ENCODE measurements around the gene PIGQ.

DNA sequence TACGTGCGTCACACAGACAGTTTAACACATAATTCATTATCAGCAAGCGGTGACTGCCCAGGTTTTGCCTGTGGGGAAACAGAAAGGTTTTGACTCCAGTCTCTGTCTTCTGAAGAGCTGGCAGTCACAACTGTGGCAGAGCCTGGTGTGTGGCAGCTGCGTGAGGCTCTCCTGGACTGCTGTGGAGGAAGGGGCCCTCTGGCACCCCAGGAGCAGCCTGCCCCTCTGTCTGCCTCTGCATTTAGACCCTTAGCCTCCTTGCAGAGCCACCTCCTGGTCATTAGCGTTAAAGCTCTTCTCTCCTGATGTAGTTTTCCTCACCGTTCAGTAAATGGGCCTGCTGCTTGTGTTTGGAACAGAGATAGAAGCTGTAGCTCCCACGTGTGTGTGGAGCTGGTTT lies 31.0 kb downstream of the PIGQ start:
- TF ChIP-seq, protein P1, sequence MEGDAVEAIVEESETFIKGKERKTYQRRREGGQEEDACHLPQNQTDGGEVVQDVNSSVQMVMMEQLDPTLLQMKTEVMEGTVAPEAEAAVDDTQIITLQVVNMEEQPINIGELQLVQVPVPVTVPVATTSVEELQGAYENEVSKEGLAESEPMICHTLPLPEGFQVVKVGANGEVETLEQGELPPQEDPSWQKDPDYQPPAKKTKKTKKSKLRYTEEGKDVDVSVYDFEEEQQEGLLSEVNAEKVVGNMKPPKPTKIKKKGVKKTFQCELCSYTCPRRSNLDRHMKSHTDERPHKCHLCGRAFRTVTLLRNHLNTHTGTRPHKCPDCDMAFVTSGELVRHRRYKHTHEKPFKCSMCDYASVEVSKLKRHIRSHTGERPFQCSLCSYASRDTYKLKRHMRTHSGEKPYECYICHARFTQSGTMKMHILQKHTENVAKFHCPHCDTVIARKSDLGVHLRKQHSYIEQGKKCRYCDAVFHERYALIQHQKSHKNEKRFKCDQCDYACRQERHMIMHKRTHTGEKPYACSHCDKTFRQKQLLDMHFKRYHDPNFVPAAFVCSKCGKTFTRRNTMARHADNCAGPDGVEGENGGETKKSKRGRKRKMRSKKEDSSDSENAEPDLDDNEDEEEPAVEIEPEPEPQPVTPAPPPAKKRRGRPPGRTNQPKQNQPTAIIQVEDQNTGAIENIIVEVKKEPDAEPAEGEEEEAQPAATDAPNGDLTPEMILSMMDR (IDR thresholded peaks at IDR 0.05): peak; percentile 30; the same call in 1 of the 2 replicates
- TF ChIP-seq EP300 (IDR thresholded peaks at IDR 0.05; ENCODE audit: borderline replicate concordance in 1 of 2, low read depth in 1 of 2, low read length in 1 of 2) (no peak), TAF1 (IDR thresholded peaks at IDR 0.05; ENCODE audit: borderline replicate concordance, low read depth, low read length) (no peak), FOXM1 (IDR thresholded peaks at IDR 0.05; ENCODE audit: low read depth) (no peak), SIN3A (IDR thresholded peaks at IDR 0.05; ENCODE audit: borderline replicate concordance, low read depth, low read length) (no peak), EZH2phosphoT487 (IDR thresholded peaks at IDR 0.05; ENCODE audit: borderline replicate concordance, low read depth) (no peak), JUND (IDR thresholded peaks at IDR 0.05) (no peak), POLR2AphosphoS5 (IDR thresholded peaks at IDR 0.05; ENCODE audit: low read depth, low read length) (no peak), RXRA (IDR thresholded peaks at IDR 0.05; ENCODE audit: borderline replicate concordance, low read depth) (no peak), MEF2A (IDR thresholded peaks at IDR 0.05; ENCODE audit: borderline replicate concordance, low read depth) (no peak)
